HepG2 (cell line): Measurements from ENCODE around the gene UNC5CL. TPM values are rescaled to one million over a fixed set of nuclear protein-coding genes. Genes with fewer than 3 reads are reported as not detected.
A peak's percentile ranks its signal among the peaks of the same experiment; 100 is the strongest.

Experiments
- FLYWCH1 ChIP-seq: sonication (generic); formaldehyde crosslinking; IDR thresholded peaks from 2 replicates; pipeline ENCODE4 v1.8.1; 2023; ENCODE audit warnings: mild to moderate bottlenecking, missing genetic modification reagents
- FOXP1 ChIP-seq, 2 experiments: fragments of 450-650 bp in 1 of 2; IDR thresholded peaks; 2 replicates each; pipeline ENCODE4 v1.6.1; 2017 to 2018; ENCODE audit warnings: antibody characterized with exemption in 1 of 2
- GATAD1 ChIP-seq: IDR thresholded peaks from 2 replicates; pipeline ENCODE4 v1.6.1; 2016; ENCODE audit warnings: missing genetic modification reagents, missing compliant biosample characterization
- RBM39 ChIP-seq: fragments of 200-400 bp; formaldehyde crosslinking; IDR thresholded peaks from one replicate; pipeline ENCODE4 v1.6.1; 2018; ENCODE audit warnings: antibody characterized with exemption, mild to moderate bottlenecking, low read depth, low read length; ENCODE audit not compliant: poor library complexity, severe bottlenecking
- SAP130 ChIP-seq: IDR thresholded peaks from 2 replicates; pipeline ENCODE4 v1.6.1; 2016; ENCODE audit warnings: low read depth
- SNAI1 ChIP-seq: sonication (generic); formaldehyde crosslinking; IDR thresholded peaks from 2 replicates; pipeline ENCODE4 v1.5.0; 2020; ENCODE audit warnings: mild to moderate bottlenecking, missing genetic modification reagents, borderline replicate concordance
- ZNF367 ChIP-seq: sonication (generic); formaldehyde crosslinking; IDR thresholded peaks from 2 replicates; pipeline ENCODE4 v1.4.0; 2020; ENCODE audit warnings: missing genetic modification reagents, borderline replicate concordance
- ZSCAN30 ChIP-seq: sonication (generic); formaldehyde crosslinking; IDR thresholded peaks from 2 replicates; pipeline ENCODE4 v1.5.0; 2020; ENCODE audit warnings: mild to moderate bottlenecking, missing genetic modification reagents
- polyA plus RNA-seq, 8 experiments: library from polyadenylated mRNA; depleted of rRNA in 3 of 8; stranded (reverse) in 7 of 8; unstranded in 1 of 8; fragments of >200 nt; fragmentation: Illumina TruSeq in 4 of 8; extraction: Trizol in 4 of 8; gene quantifications; 2 replicates each; pipeline versions ENCODE4 v1.2.1 to v1.2.3, GENCODE V29; 2011 to 2016; ENCODE audit warnings: low read depth in 4 of 8, missing spikeins in 1 of 8, mixed read lengths in 1 of 8; ENCODE audit not compliant: insufficient read depth in 1 of 8
- total RNA-seq, 5 experiments: library from RNA; depleted of rRNA; stranded (reverse); fragments of >200 nt; fragmentation: Illumina TruSeq; extraction: Trizol; gene quantifications; 2 replicates each; pipeline ENCODE4 v1.2.3, GENCODE V29; 2016; ENCODE audit warnings: low read depth in 1 of 5
- TF ChIP-seq, protein P1 (sequence below): sonication (generic); formaldehyde crosslinking; IDR thresholded peaks from 2 replicates; pipeline ENCODE4 v1.4.0; 2020; ENCODE audit warnings: missing genetic modification reagents, borderline replicate concordance
- TF ChIP-seq, protein P2 (sequence below): sonication (generic); formaldehyde crosslinking; IDR thresholded peaks from 2 replicates; pipeline ENCODE4 v1.4.0; 2020; ENCODE audit warnings: mild to moderate bottlenecking, missing genetic modification reagents
- TF ChIP-seq, protein P3 (sequence below): sonication (generic); formaldehyde crosslinking; IDR thresholded peaks from 2 replicates; pipeline ENCODE4 v1.4.0; 2020; ENCODE audit warnings: missing genetic modification reagents, borderline replicate concordance
- TF ChIP-seq, protein P4 (sequence below): sonication (generic); formaldehyde crosslinking; IDR thresholded peaks from 2 replicates; pipeline ENCODE4 v1.5.0; 2020; ENCODE audit warnings: missing genetic modification reagents
- TF ChIP-seq, protein P5 (sequence below): IDR thresholded peaks from 2 replicates; pipeline ENCODE4 v1.6.1; 2018; ENCODE audit warnings: missing genetic modification reagents, mild to moderate bottlenecking, missing compliant biosample characterization

Gene UNC5CL
- total and polyA plus RNA-seq, 2 of the 13 experiments (the other 11 are each of a cell fraction or from before 2014, with no cell fraction given), result 2.4 to 2.5 TPM

DNA sequence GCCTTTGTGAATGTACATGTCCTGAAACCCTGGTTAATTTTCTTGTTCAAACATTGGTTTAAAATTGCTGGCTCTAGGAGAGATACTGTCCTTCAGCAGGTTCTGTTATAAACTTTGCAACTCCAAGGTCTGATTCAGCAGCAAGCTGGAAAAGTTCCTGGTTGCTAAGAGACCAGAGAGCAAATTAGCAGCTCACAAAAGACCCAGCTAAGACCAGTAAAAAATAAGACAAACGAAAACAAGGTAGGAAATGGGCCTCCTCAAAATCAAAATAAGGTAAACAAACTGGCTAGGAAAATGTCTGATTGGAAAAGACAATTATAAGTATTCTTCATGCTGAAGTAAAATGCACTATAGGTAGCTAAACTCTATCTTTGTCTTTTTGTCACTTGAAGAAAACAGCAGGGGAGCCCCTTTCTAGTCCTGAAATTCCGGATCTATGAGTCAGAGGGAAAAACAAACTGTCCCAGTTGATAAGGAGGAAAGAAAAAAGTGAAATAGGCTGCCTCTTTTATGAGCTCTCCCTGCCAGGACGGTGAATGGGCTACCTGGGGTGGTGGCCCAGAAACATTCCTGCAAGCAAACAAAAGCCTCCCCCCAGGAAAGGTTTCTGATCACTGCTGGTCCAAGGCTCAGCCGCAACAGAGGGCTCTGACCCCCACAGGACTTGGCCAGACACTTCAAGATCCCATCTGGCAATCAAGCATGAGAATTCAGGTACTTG lies 41.6 kb downstream of the UNC5CL start (continued):
- TF ChIP-seq, protein P1, sequence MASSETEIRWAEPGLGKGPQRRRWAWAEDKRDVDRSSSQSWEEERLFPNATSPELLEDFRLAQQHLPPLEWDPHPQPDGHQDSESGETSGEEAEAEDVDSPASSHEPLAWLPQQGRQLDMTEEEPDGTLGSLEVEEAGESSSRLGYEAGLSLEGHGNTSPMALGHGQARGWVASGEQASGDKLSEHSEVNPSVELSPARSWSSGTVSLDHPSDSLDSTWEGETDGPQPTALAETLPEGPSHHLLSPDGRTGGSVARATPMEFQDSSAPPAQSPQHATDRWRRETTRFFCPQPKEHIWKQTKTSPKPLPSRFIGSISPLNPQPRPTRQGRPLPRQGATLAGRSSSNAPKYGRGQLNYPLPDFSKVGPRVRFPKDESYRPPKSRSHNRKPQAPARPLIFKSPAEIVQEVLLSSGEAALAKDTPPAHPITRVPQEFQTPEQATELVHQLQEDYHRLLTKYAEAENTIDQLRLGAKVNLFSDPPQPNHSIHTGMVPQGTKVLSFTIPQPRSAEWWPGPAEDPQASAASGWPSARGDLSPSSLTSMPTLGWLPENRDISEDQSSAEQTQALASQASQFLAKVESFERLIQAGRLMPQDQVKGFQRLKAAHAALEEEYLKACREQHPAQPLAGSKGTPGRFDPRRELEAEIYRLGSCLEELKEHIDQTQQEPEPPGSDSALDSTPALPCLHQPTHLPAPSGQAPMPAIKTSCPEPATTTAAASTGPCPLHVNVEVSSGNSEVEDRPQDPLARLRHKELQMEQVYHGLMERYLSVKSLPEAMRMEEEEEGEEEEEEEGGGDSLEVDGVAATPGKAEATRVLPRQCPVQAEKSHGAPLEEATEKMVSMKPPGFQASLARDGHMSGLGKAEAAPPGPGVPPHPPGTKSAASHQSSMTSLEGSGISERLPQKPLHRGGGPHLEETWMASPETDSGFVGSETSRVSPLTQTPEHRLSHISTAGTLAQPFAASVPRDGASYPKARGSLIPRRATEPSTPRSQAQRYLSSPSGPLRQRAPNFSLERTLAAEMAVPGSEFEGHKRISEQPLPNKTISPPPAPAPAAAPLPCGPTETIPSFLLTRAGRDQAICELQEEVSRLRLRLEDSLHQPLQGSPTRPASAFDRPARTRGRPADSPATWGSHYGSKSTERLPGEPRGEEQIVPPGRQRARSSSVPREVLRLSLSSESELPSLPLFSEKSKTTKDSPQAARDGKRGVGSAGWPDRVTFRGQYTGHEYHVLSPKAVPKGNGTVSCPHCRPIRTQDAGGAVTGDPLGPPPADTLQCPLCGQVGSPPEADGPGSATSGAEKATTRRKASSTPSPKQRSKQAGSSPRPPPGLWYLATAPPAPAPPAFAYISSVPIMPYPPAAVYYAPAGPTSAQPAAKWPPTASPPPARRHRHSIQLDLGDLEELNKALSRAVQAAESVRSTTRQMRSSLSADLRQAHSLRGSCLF (CRISPR knock-in tag), result no peak
- peak; percentile 59; the same call in 1 of the 2 replicates for TF ChIP-seq SNAI1 (CRISPR knock-in tag)
- no peak for TF ChIP-seq ZNF367 (CRISPR knock-in tag)
- no peak for TF ChIP-seq RBM39
- TF ChIP-seq, protein P2, sequence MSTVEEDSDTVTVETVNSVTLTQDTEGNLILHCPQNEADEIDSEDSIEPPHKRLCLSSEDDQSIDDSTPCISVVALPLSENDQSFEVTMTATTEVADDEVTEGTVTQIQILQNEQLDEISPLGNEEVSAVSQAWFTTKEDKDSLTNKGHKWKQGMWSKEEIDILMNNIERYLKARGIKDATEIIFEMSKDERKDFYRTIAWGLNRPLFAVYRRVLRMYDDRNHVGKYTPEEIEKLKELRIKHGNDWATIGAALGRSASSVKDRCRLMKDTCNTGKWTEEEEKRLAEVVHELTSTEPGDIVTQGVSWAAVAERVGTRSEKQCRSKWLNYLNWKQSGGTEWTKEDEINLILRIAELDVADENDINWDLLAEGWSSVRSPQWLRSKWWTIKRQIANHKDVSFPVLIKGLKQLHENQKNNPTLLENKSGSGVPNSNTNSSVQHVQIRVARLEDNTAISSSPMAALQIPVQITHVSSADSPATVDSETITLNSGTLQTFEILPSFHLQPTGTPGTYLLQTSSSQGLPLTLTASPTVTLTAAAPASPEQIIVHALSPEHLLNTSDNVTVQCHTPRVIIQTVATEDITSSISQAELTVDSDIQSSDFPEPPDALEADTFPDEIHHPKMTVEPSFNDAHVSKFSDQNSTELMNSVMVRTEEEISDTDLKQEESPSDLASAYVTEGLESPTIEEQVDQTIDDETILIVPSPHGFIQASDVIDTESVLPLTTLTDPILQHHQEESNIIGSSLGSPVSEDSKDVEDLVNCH (CRISPR knock-in tag), result no peak
- no peak for TF ChIP-seq GATAD1 (CRISPR knock-in tag)
- peak; percentile 17 for TF ChIP-seq SAP130
- TF ChIP-seq, protein P3, sequence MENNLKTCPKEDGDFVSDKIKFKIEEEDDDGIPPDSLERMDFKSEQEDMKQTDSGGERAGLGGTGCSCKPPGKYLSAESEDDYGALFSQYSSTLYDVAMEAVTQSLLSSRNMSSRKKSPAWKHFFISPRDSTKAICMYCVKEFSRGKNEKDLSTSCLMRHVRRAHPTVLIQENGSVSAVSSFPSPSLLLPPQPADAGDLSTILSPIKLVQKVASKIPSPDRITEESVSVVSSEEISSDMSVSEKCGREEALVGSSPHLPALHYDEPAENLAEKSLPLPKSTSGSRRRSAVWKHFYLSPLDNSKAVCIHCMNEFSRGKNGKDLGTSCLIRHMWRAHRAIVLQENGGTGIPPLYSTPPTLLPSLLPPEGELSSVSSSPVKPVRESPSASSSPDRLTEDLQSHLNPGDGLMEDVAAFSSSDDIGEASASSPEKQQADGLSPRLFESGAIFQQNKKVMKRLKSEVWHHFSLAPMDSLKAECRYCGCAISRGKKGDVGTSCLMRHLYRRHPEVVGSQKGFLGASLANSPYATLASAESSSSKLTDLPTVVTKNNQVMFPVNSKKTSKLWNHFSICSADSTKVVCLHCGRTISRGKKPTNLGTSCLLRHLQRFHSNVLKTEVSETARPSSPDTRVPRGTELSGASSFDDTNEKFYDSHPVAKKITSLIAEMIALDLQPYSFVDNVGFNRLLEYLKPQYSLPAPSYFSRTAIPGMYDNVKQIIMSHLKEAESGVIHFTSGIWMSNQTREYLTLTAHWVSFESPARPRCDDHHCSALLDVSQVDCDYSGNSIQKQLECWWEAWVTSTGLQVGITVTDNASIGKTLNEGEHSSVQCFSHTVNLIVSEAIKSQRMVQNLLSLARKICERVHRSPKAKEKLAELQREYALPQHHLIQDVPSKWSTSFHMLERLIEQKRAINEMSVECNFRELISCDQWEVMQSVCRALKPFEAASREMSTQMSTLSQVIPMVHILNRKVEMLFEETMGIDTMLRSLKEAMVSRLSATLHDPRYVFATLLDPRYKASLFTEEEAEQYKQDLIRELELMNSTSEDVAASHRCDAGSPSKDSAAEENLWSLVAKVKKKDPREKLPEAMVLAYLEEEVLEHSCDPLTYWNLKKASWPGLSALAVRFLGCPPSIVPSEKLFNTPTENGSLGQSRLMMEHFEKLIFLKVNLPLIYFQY, result peak; percentile 69; the same call in 1 of the 2 replicates
- TF ChIP-seq, protein P4, sequence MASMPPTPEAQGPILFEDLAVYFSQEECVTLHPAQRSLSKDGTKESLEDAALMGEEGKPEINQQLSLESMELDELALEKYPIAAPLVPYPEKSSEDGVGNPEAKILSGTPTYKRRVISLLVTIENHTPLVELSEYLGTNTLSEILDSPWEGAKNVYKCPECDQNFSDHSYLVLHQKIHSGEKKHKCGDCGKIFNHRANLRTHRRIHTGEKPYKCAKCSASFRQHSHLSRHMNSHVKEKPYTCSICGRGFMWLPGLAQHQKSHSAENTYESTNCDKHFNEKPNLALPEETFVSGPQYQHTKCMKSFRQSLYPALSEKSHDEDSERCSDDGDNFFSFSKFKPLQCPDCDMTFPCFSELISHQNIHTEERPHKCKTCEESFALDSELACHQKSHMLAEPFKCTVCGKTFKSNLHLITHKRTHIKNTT, result no peak
- TF ChIP-seq, protein P5, sequence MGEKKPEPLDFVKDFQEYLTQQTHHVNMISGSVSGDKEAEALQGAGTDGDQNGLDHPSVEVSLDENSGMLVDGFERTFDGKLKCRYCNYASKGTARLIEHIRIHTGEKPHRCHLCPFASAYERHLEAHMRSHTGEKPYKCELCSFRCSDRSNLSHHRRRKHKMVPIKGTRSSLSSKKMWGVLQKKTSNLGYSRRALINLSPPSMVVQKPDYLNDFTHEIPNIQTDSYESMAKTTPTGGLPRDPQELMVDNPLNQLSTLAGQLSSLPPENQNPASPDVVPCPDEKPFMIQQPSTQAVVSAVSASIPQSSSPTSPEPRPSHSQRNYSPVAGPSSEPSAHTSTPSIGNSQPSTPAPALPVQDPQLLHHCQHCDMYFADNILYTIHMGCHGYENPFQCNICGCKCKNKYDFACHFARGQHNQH (CRISPR knock-in tag), result peak; percentile 53; the same call in 1 of the 2 replicates
- TF ChIP-seq FLYWCH1, result no peak
- 0 out of 2 replicates have a peak, but pooled peaks have one; percentile 47 for TF ChIP-seq ZSCAN30
- TF ChIP-seq FOXP1 (IDR thresholded peaks at IDR 0.05), result no peak
- peak; percentile 52 for TF ChIP-seq FOXP1 (CRISPR knock-in tag; IDR thresholded peaks at IDR 0.05)
